Central memory CD8-positive, alpha-beta T cell (primary cell): ENCODE results near the gene SLC18A2.

ENCODE experiments used
- ATAC-seq: fragments of 150-1000 bp; cut with Tn5 transposase; replicated peaks from 2 replicates; pipeline ENCODE4 v1.10.0; 2022; ENCODE audit warnings: mild to moderate bottlenecking, moderate FRiP score, moderate number of reproducible peaks; ENCODE audit not compliant: poor library complexity, severe bottlenecking; ENCODE audit errors: extremely low read depth
- DNase-seq, 2 donors: peaks; one replicate each; pipeline ENCODE4 v3.0.0; 2021; ENCODE audit warnings: low spot score in 2 of 2
- H3K27ac Mint-ChIP-seq: one replicate; pipeline ENCODE4 v1.8.0; 2022; ENCODE audit warnings: low read depth, mild to moderate bottlenecking, moderate library complexity, mixed read lengths
- H3K27me3 Mint-ChIP-seq: one replicate; pipeline ENCODE4 v1.8.0; 2022; ENCODE audit warnings: mixed read lengths
- H3K36me3 Mint-ChIP-seq: one replicate; pipeline ENCODE4 v1.8.0; 2022; ENCODE audit warnings: mild to moderate bottlenecking, moderate library complexity, mixed read lengths; ENCODE audit not compliant: insufficient read depth
- H3K4me1 Mint-ChIP-seq: one replicate; pipeline ENCODE4 v1.8.0; 2022; ENCODE audit warnings: mixed read lengths
- H3K4me3 Mint-ChIP-seq: one replicate; pipeline ENCODE4 v1.8.0; 2022; ENCODE audit warnings: mild to moderate bottlenecking, moderate library complexity, mixed read lengths
- H3K9me3 Mint-ChIP-seq: one replicate; pipeline ENCODE4 v1.8.0; 2022; ENCODE audit warnings: mixed read lengths

Gene SLC18A2

GRCh38 chr10:117311261-117311660 is 70.3 kb downstream of the SLC18A2 start:
- peaks cover 25% of the 10 kb centered on the region for H3K36me3 Mint-ChIP-seq
- H3K4me3 Mint-ChIP-seq: no peak overlapping the region
- no peaks in the 10 kb centered on the region for H3K9me3 Mint-ChIP-seq

DNA sequence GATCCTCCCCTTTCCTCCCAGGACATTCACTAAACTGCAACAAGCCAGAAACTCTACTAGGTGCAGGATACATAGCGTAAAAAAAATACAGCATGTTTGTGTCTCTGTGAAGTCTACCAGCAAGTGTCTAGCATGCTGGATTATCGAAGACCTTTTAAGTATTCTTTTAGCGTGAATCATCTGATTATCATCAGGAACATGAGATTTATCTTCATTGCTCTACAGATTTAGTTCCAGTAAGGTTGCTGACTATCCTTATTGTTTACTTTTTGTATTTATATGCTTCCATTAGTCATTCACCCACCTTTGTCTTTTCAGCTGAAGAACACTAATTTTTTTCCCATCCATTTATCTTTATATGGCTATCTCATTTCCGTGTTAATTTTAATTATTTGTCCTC is 71.5 kb downstream of the SLC18A2 start:
- Mint-ChIP-seq H3K36me3 (peaks cover 28% of the 10 kb centered on the region), H3K4me1 (peaks cover 36% of the 10 kb centered on the region), H3K27me3 (no peaks in the 10 kb centered on the region), H3K9me3 (no peaks in the 10 kb centered on the region), H3K4me3 (no peak overlapping the region), H3K27ac (no peak overlapping the region)
- ATAC-seq: no peak
- no peak for DNase-seq

More at GRCh38 chr10:117311261-117311660, 70.3 kb downstream of the SLC18A2 start:
- Mint-ChIP-seq H3K27me3 (no peaks in the 10 kb centered on the region), H3K4me1 (peaks cover 36% of the 10 kb centered on the region), H3K27ac (no peak overlapping the region)
- no peak for ATAC-seq
- no peak for DNase-seq

DNA sequence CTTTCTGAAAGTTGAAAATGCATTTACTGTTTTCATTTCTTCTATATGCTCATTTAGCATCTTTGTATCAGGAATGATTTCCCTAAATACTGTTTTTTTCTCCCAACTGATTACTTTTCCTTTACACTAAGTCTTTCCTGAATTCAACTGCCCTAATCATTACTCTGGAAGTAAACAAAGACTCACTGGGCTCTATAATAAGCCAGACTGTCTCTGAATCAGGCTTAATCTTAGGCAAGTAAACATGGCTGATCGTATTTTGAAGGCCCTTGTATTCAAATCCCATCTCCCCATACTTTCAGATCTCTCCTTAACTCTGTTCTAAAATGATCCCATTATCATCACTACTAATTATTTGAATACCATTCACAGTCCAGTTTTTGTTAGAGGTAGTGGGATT is 72.7 kb downstream of the SLC18A2 start:
- Mint-ChIP-seq H3K27ac (no peak overlapping the region), H3K36me3 (peaks cover 33% of the 10 kb centered on the region), H3K27me3 (no peaks in the 10 kb centered on the region), H3K4me1 (peaks cover 36% of the 10 kb centered on the region), H3K9me3 (no peaks in the 10 kb centered on the region), H3K4me3 (no peak overlapping the region)
- DNase-seq (no peak), ATAC-seq (no peak)

DNA sequence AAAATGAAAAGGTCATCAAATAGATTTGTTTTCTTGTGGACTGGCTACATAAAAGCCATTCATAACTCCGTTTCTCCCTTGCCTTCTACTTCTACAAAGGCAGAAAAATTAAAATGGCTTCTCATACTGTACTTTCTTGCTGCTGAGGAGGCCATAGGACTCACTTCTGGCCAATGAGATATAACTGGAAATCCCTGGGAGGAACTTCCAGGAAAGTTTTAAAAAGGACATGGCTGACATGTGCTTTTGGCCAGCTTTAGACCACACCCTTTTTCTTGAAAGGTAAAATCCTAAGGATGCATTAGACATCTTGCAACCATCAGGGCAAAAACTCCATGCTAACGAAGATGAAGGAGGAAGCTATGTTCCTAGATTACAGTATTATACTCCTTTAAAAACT is 75.8 kb downstream of the SLC18A2 start:
- Mint-ChIP-seq H3K9me3 (no peaks in the 10 kb centered on the region), H3K27ac (no peak overlapping the region), H3K4me3 (no peak overlapping the region), H3K4me1 (peaks cover 24% of the 10 kb centered on the region), H3K27me3 (no peaks in the 10 kb centered on the region), H3K36me3 (peaks cover 25% of the 10 kb centered on the region)
- DNase-seq: no peak
- ATAC-seq: no peak

DNA sequence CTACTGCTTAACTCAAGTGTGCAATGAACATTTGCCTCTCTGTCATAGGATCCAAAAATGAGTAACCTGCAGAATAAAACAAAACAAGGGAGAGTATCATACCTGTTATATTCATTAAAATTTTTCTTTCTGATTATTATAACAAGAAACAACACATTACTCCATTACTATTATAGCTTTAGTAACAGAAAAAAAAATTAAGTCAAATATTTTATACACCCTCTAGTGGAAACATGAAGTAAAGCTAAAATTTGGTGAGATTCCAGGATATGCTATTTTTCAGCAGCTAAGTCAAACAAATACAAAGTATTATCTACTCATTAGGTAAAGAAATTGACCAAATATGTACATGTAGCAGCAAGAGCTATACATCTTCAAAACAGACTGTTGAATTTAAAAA is 78.0 kb downstream of the SLC18A2 start:
- H3K4me3 Mint-ChIP-seq: no peak overlapping the region
- no peak overlapping the region for H3K27ac Mint-ChIP-seq
- H3K27me3 Mint-ChIP-seq: no peaks in the 10 kb centered on the region
- no peak for ATAC-seq
- DNase-seq: no peak
- H3K36me3 Mint-ChIP-seq: peaks cover 17% of the 10 kb centered on the region
- H3K9me3 Mint-ChIP-seq: no peaks in the 10 kb centered on the region
- H3K4me1 Mint-ChIP-seq: peaks cover 12% of the 10 kb centered on the region

DNA sequence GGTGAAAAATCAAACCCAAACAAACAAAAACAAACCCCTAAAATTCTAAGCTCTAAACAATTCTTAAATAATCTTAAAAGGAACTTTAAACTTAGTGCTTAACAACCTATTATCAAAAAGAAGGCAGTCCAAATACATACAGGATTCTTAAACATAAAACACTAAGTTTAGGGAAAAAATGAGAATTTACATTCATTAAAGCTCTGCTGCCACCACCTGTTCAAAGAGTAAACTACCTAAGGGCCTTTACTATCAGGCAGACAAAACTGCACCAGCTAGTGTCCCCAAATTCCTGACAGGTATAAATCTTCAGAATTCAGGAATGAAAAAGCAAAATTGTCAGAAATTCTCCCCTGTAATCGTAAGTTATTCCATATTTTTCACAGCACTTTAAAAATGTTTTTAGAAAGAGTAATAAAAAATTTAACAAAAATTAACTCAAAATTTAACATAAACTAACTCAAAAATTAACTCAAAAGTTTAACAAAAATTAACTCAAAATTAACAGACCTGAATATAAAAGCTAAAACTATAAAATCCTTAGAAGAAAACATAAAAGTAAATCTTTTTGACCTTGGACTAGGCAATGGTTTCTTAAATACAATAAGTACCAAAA is 79.2 kb downstream of the SLC18A2 start:
- Mint-ChIP-seq H3K36me3 (peaks cover 13% of the 10 kb centered on the region), H3K27ac (no peak overlapping the region), H3K4me3 (no peak overlapping the region), H3K4me1 (peaks cover 12% of the 10 kb centered on the region), H3K27me3 (no peaks in the 10 kb centered on the region), H3K9me3 (no peaks in the 10 kb centered on the region)
- ATAC-seq: no peak
- DNase-seq: no peak

GRCh38 chr10:117322260-117322659 is 81.3 kb downstream of the SLC18A2 start:
- ATAC-seq (no peak), DNase-seq (no peak)
- Mint-ChIP-seq H3K4me3 (no peak overlapping the region), H3K9me3 (no peaks in the 10 kb centered on the region), H3K27me3 (no peaks in the 10 kb centered on the region), H3K27ac (peak overlapping the region; percentile 2), H3K36me3 (peaks cover 7% of the 10 kb centered on the region), H3K4me1 (peaks cover 29% of the 10 kb centered on the region)

GRCh38 chr10:117324367-117324766 is 83.5 kb downstream of the SLC18A2 start:
- no peak for ATAC-seq
- H3K27me3 Mint-ChIP-seq: no peaks in the 10 kb centered on the region
- no peak overlapping the region for H3K4me3 Mint-ChIP-seq

DNA sequence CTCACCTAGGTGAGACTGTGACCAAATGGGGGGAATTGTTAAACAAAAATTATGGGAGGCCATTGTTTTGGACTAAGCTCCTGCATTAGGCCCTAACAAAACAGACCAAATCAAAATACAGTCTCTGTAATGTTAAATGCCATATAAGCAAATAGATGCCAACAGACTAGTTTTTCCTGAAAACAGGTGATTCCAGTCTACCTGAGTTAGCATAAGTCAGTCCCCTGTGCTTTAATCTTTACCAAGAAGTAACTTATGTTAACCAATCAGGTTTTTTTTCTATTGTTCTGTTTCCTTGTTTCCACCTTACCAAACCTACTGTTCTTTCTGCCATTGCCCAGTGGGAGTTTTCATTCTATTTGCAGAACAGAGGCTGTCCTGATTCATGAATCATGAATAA is 86.3 kb downstream of the SLC18A2 start:
- H3K4me1 Mint-ChIP-seq: peaks cover 46% of the 10 kb centered on the region
- no peak for ATAC-seq
- peaks cover 7% of the 10 kb centered on the region for H3K36me3 Mint-ChIP-seq
- no peak for DNase-seq
- H3K27ac Mint-ChIP-seq: no peak overlapping the region
- H3K4me3 Mint-ChIP-seq: no peak overlapping the region
- H3K9me3 Mint-ChIP-seq: no peaks in the 10 kb centered on the region
- no peaks in the 10 kb centered on the region for H3K27me3 Mint-ChIP-seq

More at GRCh38 chr10:117324367-117324766, 83.5 kb downstream of the SLC18A2 start:
- no peak overlapping the region for H3K27ac Mint-ChIP-seq
- peaks cover 3% of the 10 kb centered on the region for H3K36me3 Mint-ChIP-seq
- peaks cover 29% of the 10 kb centered on the region for H3K4me1 Mint-ChIP-seq
- DNase-seq: no peak
- no peaks in the 10 kb centered on the region for H3K9me3 Mint-ChIP-seq
